Measurements from ENCODE around the gene RIBC2.
"Not testable (repeated sequence)": the region's sequence is repeated elsewhere in the genome, so short reads cannot be mapped to it uniquely, and the experiment has no call there.

The RIBC2 gene

GRCh38 chr22:45413368-45414211 is at the start of gene RIBC2, which contains the start of gene SMC1B:
Gene RIBC2 (plus strand): TSS chr22:45413693. CDS start chr22:45413887, 194 bp downstream.
Gene SMC1B (minus strand): TSS chr22:45413599. CDS start chr22:45413567, 32 bp downstream.
- peak within 1 kb of the TSS; percentile 61 for H3K4me3 ChIP-seq (ENCODE audit: control insufficient read depth, low read depth, low read length)
- TF ChIP-seq CTCF (IDR thresholded peaks at IDR 0.05; ENCODE audit: control insufficient read depth, insufficient read depth, low read depth, low read length, missing control alignments): peak; percentile 1
- DNase-seq (ENCODE audit: low read depth): no peak

GRCh38 chr22:45366713-45367112 is 46.8 kb upstream of the RIBC2 start:
- no peak for DNase-seq (ENCODE audit: low read depth)
- H3K4me3 ChIP-seq (ENCODE audit: control insufficient read depth, low read depth, low read length): no peak overlapping the region
- no peak for TF ChIP-seq CTCF (IDR thresholded peaks at IDR 0.05; ENCODE audit: control insufficient read depth, insufficient read depth, low read depth, low read length, missing control alignments)

GRCh38 chr22:45373592-45373991 is 39.9 kb upstream of the RIBC2 start:
- H3K4me3 ChIP-seq (ENCODE audit: control insufficient read depth, low read depth, low read length); DNase-seq (ENCODE audit: low read depth): not testable (repeated sequence)

GRCh38 chr22:45376009-45376408 is 37.5 kb upstream of the RIBC2 start:
- no peak overlapping the region for H3K4me3 ChIP-seq (ENCODE audit: control insufficient read depth, low read depth, low read length)
- no peak for TF ChIP-seq CTCF (IDR thresholded peaks at IDR 0.05; ENCODE audit: control insufficient read depth, insufficient read depth, low read depth, low read length, missing control alignments)
- DNase-seq (ENCODE audit: low read depth): no peak

GRCh38 chr22:45376703-45377102 is 36.8 kb upstream of the RIBC2 start:
- H3K4me3 ChIP-seq (ENCODE audit: control insufficient read depth, low read depth, low read length): no peak overlapping the region
- no peak for TF ChIP-seq CTCF (IDR thresholded peaks at IDR 0.05; ENCODE audit: control insufficient read depth, insufficient read depth, low read depth, low read length, missing control alignments)
- no peak for DNase-seq (ENCODE audit: low read depth)

GRCh38 chr22:45381348-45381747 is 32.1 kb upstream of the RIBC2 start:
- H3K4me3 ChIP-seq (ENCODE audit: control insufficient read depth, low read depth, low read length): no peak overlapping the region
- no peak for TF ChIP-seq CTCF (IDR thresholded peaks at IDR 0.05; ENCODE audit: control insufficient read depth, insufficient read depth, low read depth, low read length, missing control alignments)
- no peak for DNase-seq (ENCODE audit: low read depth)

- no peak for DNase-seq (ENCODE audit: low read depth)
- TF ChIP-seq CTCF (IDR thresholded peaks at IDR 0.05; ENCODE audit: control insufficient read depth, insufficient read depth, low read depth, low read length, missing control alignments): no peak
- no peak overlapping the region for H3K4me3 ChIP-seq (ENCODE audit: control insufficient read depth, low read depth, low read length)
Measured at GRCh38 chr22:45389546-45389945, 23.9 kb upstream of the RIBC2 start.

Data from AG09309 (cell line).